SK-N-SH (cell line): Measurements from ENCODE around the gene KBTBD4.
"Not testable (repeated sequence)": the region's sequence is repeated elsewhere in the genome, so short reads cannot be mapped to it uniquely, and the experiment has no call there.

Source experiments
- CHD2 ChIP-seq: fragments of 150-350 bp; IDR thresholded peaks from 2 replicates; pipeline ENCODE4 v1.6.1; 2018; ENCODE audit warnings: low read length; ENCODE audit not compliant: partially characterized antibody
- CTCF ChIP-seq: fragments of 200-600 bp; sonication (generic); IDR thresholded peaks from 2 replicates; pipeline ENCODE4 v1.6.1; 2017; ENCODE audit warnings: antibody characterized with exemption, mild to moderate bottlenecking, moderate library complexity
- EZH2phosphoT487 ChIP-seq: fragments of 200-600 bp; sonication (generic); IDR thresholded peaks from 2 replicates; pipeline ENCODE4 v1.6.1; 2017; ENCODE audit warnings: low read depth, mixed run types, mild to moderate bottlenecking, antibody characterized with exemption, moderate library complexity, borderline replicate concordance
- FOXJ3 ChIP-seq: sonication (generic); formaldehyde crosslinking; IDR thresholded peaks from 2 replicates; pipeline ENCODE4 v1.5.1; 2020; ENCODE audit warnings: mild to moderate bottlenecking, missing genetic modification reagents
- POLR2AphosphoS5 ChIP-seq: IDR thresholded peaks from 2 replicates; pipeline ENCODE4 v1.6.1; 2012; ENCODE audit warnings: low read depth, low read length
- REST ChIP-seq: IDR thresholded peaks from 2 replicates; pipeline ENCODE4 v1.6.1; 2012; ENCODE audit warnings: mild to moderate bottlenecking, low read depth, low read length, moderate library complexity
- SIN3A ChIP-seq: IDR thresholded peaks from 2 replicates; pipeline ENCODE4 v1.6.1; 2012; ENCODE audit warnings: low read depth, mild to moderate bottlenecking, low read length, moderate library complexity, borderline replicate concordance
- TAF1 ChIP-seq: IDR thresholded peaks from 2 replicates; pipeline ENCODE4 v1.6.1; 2012; ENCODE audit warnings: low read depth, mild to moderate bottlenecking, low read length, moderate library complexity, borderline replicate concordance

GRCh38 chr11:47564366-47564765 is 14.4 kb downstream of the KBTBD4 start:
- TF ChIP-seq POLR2AphosphoS5; CHD2; CTCF; REST; EZH2phosphoT487; TAF1; SIN3A; FOXJ3 (CRISPR knock-in tag): not testable (repeated sequence)
